ENCODE data around the gene FYB1. TPM values are rescaled to one million over a fixed set of nuclear protein-coding genes. Genes with fewer than 3 reads are reported as not detected.
A peak's percentile ranks its signal among the peaks of the same experiment; 100 is the strongest.

The FYB1 gene
- total RNA-seq, 1 experiment from 2014 or later = not detected

GRCh38 chr5:39076101-39076756 is 143.1 kb downstream of the FYB1 start:
- no peaks in the 10 kb centered on the region for H3K27me3 ChIP-seq (ENCODE audit: control insufficient read depth, insufficient read depth, low read length)
- H3K4me3 ChIP-seq (ENCODE audit: insufficient read depth, low read depth, low read length) = no peak overlapping the region
- DNase-seq = no peak
- no peaks in the 10 kb centered on the region for H3K36me3 ChIP-seq (replicated peaks; ENCODE audit: control insufficient read depth, insufficient read depth, low read length)

- H3K27me3 ChIP-seq (ENCODE audit: control insufficient read depth, insufficient read depth, low read length) = no peaks in the 10 kb centered on the region
- peak within 1 kb of the TSS; percentile 84 for H3K4me3 ChIP-seq (ENCODE audit: insufficient read depth, low read depth, low read length)
- peak; percentile 93 for DNase-seq
- H3K36me3 ChIP-seq (replicated peaks; ENCODE audit: control insufficient read depth, insufficient read depth, low read length) = no peaks in the 10 kb centered on the region
Measured at GRCh38 chr5:39074017-39074814, 145.1 kb downstream of the FYB1 start, which contains the start of gene RICTOR. RICTOR (minus strand) TSS chr5:39074399; CDS start chr5:39074377, 22 bp downstream.

- Histone ChIP-seq H3K27me3 (ENCODE audit: control insufficient read depth, insufficient read depth, low read length) (no peaks in the 10 kb centered on the region), H3K4me3 (ENCODE audit: insufficient read depth, low read depth, low read length) (peak overlapping the region; percentile 84), H3K36me3 (replicated peaks; ENCODE audit: control insufficient read depth, insufficient read depth, low read length) (no peaks in the 10 kb centered on the region)
- peak; percentile 86 for DNase-seq
Measured at GRCh38 chr5:39073767-39074016, 145.7 kb downstream of the FYB1 start.

- Histone ChIP-seq H3K36me3 (replicated peaks; ENCODE audit: control insufficient read depth, insufficient read depth, low read length) (no peaks in the 10 kb centered on the region), H3K27me3 (ENCODE audit: control insufficient read depth, insufficient read depth, low read length) (no peaks in the 10 kb centered on the region), H3K4me3 (ENCODE audit: insufficient read depth, low read depth, low read length) (peak overlapping the region; percentile 84)
- DNase-seq = peak; percentile 73
Measured at GRCh38 chr5:39072925-39073766, 146.2 kb downstream of the FYB1 start.

GRCh38 chr5:39068099-39068498 is 151.3 kb downstream of the FYB1 start:
- no peaks in the 10 kb centered on the region for H3K27me3 ChIP-seq (ENCODE audit: control insufficient read depth, insufficient read depth, low read length)
- H3K36me3 ChIP-seq (replicated peaks; ENCODE audit: control insufficient read depth, insufficient read depth, low read length) = peaks cover 6% of the 10 kb centered on the region
- H3K4me3 ChIP-seq (ENCODE audit: insufficient read depth, low read depth, low read length) = no peak overlapping the region
- DNase-seq = no peak

GRCh38 chr5:39064450-39064849 is 154.9 kb downstream of the FYB1 start:
- DNase-seq = peak; percentile 33
- Histone ChIP-seq H3K4me3 (ENCODE audit: insufficient read depth, low read depth, low read length) (no peak overlapping the region), H3K27me3 (ENCODE audit: control insufficient read depth, insufficient read depth, low read length) (no peaks in the 10 kb centered on the region), H3K36me3 (replicated peaks; ENCODE audit: control insufficient read depth, insufficient read depth, low read length) (peaks cover 6% of the 10 kb centered on the region)

- no peak for DNase-seq
- H3K27me3 ChIP-seq (ENCODE audit: control insufficient read depth, insufficient read depth, low read length) = no peaks in the 10 kb centered on the region
Measured at GRCh38 chr5:39063037-39063436, 156.3 kb downstream of the FYB1 start.

GRCh38 chr5:39062530-39062929 is 156.8 kb downstream of the FYB1 start:
- no peaks in the 10 kb centered on the region for H3K27me3 ChIP-seq (ENCODE audit: control insufficient read depth, insufficient read depth, low read length)
- H3K36me3 ChIP-seq (replicated peaks; ENCODE audit: control insufficient read depth, insufficient read depth, low read length) = peaks cover 6% of the 10 kb centered on the region
- H3K4me3 ChIP-seq (ENCODE audit: insufficient read depth, low read depth, low read length) = no peak overlapping the region
- no peak for DNase-seq

More at GRCh38 chr5:39063037-39063436, 156.3 kb downstream of the FYB1 start:
- H3K36me3 ChIP-seq (replicated peaks; ENCODE audit: control insufficient read depth, insufficient read depth, low read length) = peaks cover 6% of the 10 kb centered on the region
- no peak overlapping the region for H3K4me3 ChIP-seq (ENCODE audit: insufficient read depth, low read depth, low read length)

- no peak for DNase-seq
- Histone ChIP-seq H3K27me3 (ENCODE audit: control insufficient read depth, insufficient read depth, low read length) (no peaks in the 10 kb centered on the region), H3K36me3 (replicated peaks; ENCODE audit: control insufficient read depth, insufficient read depth, low read length) (peaks cover 5% of the 10 kb centered on the region), H3K4me3 (ENCODE audit: insufficient read depth, low read depth, low read length) (no peak overlapping the region)
Measured at GRCh38 chr5:39062104-39062503, 157.3 kb downstream of the FYB1 start.

- no peak overlapping the region for H3K4me3 ChIP-seq (ENCODE audit: insufficient read depth, low read depth, low read length)
- no peaks in the 10 kb centered on the region for H3K36me3 ChIP-seq (replicated peaks; ENCODE audit: control insufficient read depth, insufficient read depth, low read length)
- H3K27me3 ChIP-seq (ENCODE audit: control insufficient read depth, insufficient read depth, low read length) = no peaks in the 10 kb centered on the region
- DNase-seq = no peak
Measured at GRCh38 chr5:39059064-39059463, 160.3 kb downstream of the FYB1 start.

GRCh38 chr5:39058178-39058921 is 161.0 kb downstream of the FYB1 start:
- Histone ChIP-seq H3K4me3 (ENCODE audit: insufficient read depth, low read depth, low read length) (no peak overlapping the region), H3K36me3 (replicated peaks; ENCODE audit: control insufficient read depth, insufficient read depth, low read length) (no peaks in the 10 kb centered on the region), H3K27me3 (ENCODE audit: control insufficient read depth, insufficient read depth, low read length) (no peaks in the 10 kb centered on the region)
- no peak for DNase-seq

- Histone ChIP-seq H3K36me3 (replicated peaks; ENCODE audit: control insufficient read depth, insufficient read depth, low read length) (no peaks in the 10 kb centered on the region), H3K4me3 (ENCODE audit: insufficient read depth, low read depth, low read length) (no peak overlapping the region), H3K27me3 (ENCODE audit: control insufficient read depth, insufficient read depth, low read length) (no peaks in the 10 kb centered on the region)
- DNase-seq = no peak
Measured at GRCh38 chr5:39057734-39058133, 161.6 kb downstream of the FYB1 start.

- no peaks in the 10 kb centered on the region for H3K36me3 ChIP-seq (replicated peaks; ENCODE audit: control insufficient read depth, insufficient read depth, low read length)
- DNase-seq = no peak
- H3K4me3 ChIP-seq (ENCODE audit: insufficient read depth, low read depth, low read length) = no peak overlapping the region
- H3K27me3 ChIP-seq (ENCODE audit: control insufficient read depth, insufficient read depth, low read length) = no peaks in the 10 kb centered on the region
Measured at GRCh38 chr5:39055768-39056398, 163.5 kb downstream of the FYB1 start.
